Stimulated activated CD4-positive, alpha-beta T cell treated with anti-CD3 and anti-CD28 coated beads, Interleukin-1b, Interleukin-23, amount 100 ng/mL, for 24 hours (primary cell): ENCODE measurements around the gene MACROD1.

Experiments used
- DNase-seq, 4 experiments: peaks; one replicate each; pipeline ENCODE4 v3.0.0-alpha.2; 2020; ENCODE audit warnings: low read depth in 4 of 4, low spot score in 1 of 4

MACROD1 gene

DNA sequence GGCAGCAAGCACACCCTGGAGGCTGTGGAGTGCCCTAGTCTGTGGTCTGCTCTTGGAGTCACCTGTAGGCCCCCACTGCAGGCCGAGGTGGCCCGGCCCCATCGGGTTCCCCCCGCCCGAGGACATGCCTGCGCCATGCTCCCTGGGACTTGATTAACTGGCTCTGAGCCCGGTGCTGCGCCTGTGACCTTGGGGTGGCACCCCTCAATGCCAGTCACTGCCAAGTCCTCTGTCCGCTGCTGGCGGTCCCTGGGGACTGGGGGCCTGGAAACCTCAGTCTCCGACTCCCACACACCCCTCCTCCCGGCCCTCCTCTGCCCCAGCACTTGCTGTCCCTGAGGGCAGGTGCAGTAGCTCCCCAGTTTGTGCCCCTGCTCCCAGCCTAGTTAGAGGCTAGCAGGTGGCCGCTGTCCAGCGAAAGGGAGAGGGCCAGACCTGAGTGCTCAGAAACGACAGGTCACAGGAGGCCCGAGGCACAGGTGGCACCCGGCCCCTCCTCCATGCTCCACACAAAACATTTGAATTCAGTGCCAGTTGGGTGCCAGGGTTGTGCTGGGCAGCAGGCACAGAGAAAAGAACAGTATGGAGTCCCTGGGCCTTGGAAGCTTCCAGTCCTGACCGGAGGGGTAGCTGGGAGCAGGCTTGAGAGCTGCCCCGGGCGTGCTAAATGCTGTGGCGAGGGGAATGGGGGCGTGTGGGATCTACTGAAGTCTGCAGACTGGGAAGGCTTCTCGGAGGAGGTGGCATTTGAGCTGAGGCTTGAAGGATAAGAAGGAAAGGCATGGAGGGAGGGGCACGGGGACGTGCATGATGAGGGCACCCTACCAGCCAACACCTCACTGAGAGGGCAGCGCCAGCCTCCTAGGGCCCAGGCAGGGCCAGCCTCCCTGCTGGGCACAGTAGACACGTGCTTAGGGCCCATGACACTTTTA is 146.5 kb downstream of the MACROD1 start:
- DNase-seq: no peak

DNA sequence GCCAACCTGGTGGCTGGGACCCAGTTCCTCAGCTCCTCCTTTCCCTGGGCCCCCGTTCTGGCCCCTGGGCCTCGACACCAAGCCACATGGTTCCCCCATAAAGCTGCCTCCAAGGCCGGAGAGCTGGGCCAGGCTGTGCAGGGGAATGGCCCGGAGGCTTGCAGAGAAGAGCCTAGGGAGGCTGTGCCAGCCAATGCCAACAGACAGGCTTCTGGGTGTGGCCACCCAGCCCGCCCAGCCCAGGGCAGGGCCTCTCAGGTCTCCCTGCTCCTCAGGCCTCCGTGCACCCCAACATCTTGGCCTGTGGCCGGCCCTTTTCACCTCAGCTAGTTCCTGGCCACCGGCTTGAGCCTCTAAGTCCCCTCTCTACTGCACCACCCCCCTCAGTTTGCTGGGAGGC is 147.6 kb downstream of the MACROD1 start:
- no peak for DNase-seq

DNA sequence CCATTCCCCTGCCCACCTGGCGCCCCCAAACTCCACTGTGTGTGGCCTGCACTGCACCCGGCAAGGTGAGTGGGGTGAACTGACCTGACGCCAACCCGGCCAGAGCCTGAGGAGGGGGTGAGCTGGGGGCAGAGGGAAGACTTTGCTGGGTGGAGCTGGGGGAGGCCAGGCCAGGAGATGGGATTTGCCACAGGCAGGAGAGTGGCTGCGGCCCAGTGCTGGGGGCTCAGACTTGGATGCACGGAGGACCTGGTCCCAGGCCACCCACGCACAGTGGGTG is 148.0 kb downstream of the MACROD1 start:
- no peak for DNase-seq

DNA sequence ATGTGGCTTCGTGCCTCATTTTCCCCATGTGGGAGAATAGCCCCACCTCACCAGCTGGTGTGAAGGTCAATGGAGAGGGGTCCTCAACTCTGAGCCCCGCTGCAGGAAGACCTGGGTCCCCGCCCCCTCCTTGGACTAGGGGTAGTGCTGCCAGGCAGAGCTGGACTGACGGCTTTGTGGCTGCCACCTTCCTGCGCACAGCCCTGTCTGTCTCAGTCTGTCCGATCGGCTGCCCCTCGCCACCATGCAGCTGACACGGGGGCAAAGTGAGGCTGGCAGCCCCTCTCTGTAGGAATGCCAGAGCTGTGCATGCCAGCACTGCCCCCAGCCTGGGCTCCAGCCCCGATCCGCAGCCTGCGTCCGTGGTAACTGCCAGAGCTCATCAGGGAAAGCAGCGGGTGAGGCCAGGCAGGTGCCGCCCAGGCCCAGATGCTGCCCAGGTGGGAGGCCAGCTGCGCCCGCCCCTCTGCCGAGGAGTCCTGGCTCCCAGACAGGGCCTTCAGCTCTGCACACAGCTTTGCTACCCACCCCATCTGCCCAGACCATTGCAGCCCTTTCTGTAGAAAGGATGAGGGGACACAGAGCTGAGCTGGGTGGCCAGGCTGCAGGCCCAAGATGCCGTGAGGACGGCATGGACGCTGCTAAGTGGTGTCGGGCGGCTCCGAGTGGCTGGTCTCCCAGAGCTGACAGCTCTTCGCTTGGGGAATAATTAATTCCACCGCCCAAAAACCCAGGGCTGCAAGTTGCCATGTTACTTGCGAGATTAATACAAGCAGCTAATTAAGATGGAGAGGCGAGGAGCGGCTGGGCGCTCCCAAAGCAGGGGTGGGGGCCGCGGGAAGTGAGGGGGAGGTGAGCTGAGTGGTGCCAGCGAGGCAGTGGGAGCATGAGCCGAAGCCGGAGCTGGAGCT is 149.7 kb downstream of the MACROD1 start:
- no peak for DNase-seq

DNA sequence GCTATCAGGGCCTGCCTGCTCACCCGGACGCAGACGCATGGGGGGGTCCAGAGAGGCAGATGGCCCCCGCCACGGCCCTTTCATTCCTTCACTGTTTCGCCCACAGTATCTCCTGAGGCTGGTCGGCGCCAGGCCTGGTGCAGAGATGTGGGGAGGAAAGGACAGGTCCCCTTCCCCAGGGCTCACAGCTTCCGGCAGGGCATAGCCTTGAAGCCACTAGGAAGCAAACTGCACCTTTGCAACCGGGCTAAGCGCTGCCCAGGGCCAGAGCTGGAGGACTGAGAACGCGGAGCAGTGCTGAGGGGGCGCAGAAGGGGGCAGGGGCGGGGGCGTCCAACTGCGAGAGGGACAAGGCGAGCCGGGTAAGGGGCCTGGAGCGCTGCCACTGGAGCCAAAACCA is 150.4 kb downstream of the MACROD1 start:
- DNase-seq: no peak

DNA sequence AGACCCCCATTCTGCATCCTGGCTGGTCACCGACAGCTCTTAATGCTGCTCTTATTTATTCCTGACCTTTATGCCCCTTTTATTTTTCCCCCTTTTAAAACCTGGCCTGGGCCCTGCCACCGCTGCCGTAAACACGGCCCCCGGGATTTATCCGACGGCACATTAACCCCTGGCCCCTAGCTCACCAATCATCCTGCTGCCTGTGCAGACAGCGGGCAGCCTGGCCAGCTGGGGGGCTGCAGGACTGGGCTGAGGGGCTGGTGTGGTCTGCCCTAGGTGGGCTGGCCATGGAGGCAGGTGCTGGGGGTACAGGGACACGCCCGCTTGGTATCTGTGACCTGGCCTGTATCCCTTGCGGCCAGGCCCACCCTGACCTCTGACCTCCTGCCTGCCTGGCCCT is 151.6 kb downstream of the MACROD1 start:
- no peak for DNase-seq

DNA sequence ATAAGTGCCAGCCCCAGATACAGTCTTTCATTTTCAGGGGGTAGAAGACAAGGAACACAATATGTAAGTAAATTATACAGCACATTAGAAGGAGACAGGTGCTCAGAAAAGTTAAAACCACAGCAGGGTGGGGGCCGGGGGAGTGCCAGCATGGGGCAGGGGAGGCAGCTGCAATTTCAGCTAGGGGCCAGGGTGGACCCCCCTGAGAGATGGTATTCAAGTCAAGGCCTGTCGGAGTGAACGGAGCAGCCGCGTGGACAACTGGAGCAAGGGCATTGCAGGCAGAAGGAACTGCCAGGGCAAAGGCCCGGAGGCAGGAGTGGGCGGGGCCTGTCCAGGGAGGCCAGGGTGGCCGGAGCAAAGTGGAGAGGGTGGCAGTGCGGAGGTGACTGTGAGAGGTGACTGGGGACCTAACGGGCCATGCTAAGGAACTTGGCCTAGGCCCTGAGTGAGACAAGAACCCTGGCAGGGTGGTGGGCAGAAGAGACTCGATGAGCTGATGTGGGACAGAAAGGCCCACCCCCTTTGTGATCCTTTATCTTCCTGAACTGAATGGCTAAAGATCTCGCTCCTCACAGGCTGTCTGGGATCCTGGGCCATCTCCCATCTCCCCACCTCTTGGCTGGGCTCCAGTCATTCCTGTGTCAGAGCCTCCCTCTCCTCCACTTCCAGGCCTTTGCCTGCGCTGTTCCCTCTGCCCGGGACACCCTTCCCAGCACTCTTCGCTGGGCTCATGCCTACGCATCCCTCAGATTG is 152.6 kb downstream of the MACROD1 start:
- no peak for DNase-seq

DNA sequence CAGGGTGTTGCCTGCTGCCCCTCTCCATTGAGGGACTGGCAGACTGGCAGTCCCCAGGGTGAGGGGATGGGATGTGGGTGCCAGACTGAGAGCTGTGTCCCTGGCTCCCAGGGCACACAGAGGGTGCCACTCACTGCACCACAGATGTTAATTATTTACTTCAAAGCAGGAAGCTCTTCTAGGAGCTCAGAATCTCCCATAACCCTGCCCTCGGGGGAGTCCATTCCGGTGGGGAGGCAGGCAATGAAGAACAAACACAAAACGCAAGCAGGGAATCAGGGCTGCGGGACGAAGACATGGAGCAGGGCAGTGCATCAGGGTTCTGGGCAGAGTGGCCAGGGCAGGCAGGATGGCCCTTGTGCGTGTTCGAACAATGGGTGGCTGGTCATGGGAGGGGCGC is 154.5 kb downstream of the MACROD1 start:
- DNase-seq: no peak

DNA sequence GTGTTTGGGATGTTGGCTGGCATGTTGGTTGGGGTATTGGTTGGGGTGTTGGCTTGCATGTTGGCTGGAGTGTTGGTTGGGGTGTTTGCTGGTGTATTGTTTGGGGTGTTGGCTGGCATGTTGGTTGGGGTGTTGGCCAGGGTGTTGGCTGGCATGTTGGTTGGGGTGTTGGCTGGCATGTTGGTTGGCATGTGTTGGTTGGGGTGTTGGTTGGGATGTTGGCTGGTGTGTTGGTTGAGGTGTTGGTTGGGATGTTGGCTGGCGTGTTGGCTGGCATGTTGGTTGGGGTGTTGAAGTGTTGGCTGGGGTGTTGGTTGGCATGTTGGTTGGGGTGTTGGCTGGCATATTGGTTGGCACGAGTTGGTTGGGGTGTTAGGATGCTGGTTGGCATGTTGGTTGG is 155.1 kb downstream of the MACROD1 start:
- DNase-seq: no peak

DNA sequence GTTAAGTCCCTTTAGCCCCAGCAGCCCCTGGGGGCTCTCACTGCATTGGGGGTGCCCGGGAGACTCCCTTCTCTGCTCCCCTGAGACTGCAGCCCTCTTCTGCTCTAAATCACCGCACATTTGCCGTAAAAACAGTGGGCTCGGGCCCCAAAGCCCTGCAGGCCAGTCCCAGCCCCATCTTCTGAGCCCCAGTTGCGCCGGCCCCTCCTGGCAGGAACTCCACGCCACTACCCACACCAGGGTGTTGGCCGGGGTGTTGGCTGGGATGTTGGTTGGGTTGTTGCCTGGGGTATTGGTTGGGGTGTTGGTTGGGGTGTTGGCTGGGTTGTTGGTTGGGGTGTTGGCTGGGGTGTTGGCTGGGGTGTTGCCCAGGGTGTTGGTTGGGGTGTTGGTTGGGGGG is 156.2 kb downstream of the MACROD1 start:
- no peak for DNase-seq

DNA sequence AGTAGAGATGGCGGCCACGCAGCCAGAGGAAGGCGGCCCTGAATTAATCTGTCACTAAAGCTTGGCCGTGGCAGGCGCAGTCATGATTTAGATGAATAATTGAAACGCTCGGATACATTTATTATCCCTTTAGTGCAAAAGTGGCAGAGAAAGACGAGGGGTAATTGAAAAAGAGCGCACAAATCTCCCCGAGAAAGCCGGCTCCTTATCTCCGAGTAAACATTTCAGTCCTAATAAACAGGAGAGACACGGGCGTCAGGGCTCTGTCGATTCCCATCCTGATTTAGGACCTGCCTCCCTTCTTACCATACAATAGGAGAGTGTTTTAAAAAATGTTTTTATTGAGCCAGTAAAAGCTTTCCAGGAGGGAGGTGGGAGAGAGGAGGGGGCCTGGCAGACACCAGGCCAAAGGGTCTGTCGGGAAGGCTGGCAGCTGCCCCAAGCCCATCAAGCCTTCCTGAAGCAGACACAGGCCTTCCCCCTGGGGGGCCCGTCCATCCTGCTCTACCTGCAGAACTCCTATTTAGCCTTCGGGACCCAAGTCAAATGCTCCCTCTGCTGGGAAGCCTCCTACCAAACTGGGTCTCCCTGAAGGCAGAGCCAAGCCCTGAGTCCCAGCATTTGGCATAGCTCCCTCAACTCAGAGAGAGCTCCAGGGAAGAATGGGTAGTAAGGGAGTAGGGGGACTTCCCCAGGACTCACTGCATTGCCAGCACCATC is 156.8 kb downstream of the MACROD1 start:
- no peak for DNase-seq

DNA sequence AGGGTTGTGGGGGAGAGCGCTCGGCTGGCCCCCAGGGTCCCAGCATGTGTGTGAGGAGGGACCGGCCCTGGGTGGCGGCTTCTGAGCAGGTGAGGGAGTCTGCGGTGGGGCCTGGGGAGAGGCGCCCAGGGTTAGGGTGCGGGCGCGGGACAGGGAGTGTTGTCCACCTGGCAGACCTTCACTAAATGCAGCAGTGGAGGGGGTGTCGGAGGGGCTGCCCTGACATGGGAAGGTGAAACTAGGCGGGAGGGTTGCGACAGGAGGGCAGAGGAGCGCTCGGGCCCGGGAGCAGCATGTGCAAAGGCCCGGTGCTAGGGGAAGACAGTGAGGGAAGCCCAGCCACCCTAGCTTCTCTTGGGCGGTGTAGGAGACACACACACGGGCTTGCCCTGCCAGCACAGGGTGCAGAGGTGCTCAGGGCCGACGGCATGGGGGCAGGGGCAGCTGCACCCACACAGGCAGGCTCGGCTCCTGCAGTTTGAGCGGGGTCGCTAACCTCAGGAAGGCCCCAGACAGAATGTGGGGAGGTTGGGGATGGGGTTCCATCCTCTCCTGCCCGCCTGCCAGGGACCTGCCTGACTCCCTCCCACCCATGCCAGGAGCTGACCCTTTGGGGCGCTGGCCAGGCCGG is 157.5 kb downstream of the MACROD1 start:
- no peak for DNase-seq

DNA sequence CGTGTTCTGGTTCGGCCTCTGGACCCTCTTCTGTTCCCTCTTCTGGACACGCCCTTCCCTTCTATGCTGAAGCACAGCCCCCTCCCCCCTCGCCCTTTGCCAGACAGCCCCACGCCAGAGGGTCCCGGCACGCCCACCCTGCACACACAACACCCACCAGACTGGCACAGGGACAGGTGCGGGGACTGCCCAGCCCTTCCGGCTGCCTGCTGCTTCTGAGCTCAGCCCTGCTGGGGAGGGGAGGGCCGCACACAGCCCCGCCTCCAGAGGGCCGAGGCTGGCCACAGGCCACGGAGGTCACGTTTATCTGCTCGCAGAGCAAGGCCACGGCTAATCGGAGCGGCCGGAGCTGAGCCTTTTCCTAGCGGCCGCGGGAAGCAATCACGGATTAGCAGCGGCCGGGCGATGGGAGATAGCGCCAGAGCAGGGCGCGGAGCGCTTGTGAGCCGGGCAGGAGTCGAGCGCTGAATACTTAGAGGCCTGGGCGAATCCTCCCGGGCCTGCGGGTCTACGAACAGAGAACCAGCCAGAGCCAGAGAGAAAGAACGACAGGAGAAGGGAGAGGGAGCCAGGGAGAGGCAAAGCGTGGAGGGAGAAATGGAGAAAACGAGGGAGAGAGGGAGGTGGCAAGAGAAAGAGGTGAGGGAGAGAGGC is 158.2 kb downstream of the MACROD1 start:
- DNase-seq: no peak

DNA sequence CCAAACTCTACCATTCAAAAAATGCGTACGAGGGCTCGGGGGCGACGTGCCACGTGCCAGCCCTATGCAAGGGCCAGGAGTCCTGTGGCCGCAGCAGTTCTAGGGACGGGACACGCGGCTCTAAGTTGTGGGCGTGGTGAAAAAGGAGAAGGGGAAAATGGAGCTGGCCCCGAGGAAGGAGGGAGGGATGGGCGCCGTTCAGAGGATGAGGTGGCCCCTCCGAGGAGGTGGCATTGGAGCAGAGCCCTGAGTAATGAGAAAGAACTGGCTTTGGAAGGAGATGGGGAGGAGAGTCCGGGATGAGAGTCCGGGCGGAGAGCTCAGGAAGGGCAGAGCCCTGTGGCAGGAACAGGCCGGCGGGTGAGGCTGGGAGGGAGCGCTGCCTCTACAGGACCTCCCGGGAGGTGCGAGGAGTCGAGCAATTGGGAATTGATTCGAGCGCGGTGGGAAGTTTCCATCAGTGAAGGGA is 158.7 kb downstream of the MACROD1 start:
- DNase-seq: no peak

DNA sequence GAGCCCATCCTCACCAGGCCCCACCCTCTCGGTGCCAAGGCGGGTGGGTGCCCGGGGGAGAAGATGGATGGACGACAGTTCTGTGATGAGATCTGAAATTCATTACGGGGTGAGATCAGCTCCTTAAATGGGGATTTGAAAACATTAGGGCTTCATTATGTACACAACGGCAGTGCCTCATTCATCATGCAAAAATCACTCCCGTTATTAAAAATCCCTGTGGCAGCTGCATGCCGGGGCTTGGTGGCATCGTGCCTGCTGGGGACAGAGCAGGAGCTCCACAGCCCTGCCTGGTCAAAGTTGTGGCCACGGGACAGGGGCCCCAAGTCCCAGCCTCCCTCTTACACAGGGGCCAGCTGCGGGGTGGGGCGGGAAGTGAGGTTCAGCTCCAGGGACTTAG is 159.5 kb downstream of the MACROD1 start:
- DNase-seq: no peak

DNA sequence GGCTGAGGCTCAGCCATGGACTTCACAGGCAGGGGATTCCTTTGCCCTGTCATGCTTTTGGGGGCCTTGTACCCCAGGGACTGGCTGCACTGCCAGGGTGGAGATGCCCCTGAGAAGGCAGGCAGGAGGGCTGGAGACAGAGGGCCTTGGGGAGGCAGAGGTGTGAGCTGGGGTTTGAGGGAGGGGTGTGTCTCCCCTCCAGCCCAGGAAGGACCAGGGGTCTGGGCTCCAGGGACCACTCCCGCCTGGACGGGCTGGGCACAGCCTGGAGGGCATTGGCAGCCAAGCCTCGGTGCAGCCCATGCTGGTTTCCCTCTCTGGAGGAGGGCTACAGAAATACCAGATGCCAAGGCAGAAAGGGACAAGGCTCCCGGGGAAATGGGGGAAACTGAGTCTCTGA is 160.2 kb downstream of the MACROD1 start:
- no peak for DNase-seq

DNA sequence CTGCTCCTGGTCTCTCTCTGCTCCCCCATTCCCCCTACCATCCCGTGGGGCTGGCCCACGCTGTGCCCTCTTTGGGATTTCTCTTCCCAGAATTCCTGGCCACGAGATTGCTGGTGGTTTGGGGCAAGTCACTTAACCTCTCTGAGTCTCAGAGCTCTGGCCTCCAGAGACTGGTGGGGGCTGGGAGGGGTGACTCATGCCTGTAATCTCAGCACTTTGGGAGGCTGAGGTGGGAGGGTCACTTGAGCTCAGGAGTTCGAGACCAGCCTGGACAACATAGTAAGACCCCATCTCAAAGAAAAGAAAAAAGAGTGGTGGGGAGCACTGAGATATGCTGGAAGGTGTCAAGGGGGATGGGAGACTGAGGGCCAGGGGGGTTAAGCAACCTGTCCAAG is 161.3 kb downstream of the MACROD1 start:
- DNase-seq: no peak

DNA sequence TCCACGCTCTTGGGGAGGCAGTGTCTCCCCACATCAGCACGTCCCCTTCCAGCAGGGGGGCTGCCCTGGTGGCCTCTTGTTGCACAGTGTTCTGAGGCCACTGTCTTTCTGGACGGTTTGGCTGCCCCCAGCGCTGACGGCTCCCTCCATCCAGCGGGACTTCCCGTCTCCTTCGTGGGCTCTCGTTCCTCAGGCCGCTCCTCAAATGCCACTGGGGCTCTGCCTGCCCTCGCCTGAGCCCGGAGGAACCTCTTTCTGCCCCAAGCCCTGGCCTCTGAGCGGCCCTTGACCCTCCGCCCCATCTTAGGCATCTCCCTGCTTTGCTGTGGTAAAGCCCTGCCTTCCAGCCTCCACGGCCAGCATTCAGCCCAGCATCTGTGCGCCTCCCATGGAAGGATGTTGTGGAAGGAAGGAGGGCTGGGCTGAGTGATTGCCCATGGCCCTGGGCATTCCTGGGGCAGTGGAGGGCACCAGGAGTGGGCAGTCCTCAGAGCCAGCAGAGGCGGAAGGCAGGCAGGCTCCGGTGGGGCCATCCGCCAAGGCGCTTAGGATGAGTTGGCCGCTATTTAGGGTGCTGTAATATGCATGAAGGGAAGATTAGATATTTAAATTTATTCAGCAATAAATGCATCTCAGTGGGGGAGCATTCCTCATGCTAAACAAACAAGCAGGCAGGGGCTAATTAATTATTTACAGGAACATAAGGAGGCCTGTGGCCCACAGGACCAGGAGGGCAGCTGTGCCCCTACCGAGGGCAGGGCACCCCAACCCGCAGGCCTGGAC is 161.9 kb downstream of the MACROD1 start:
- DNase-seq: no peak
